Measurements from ENCODE around the gene OAS2. TPM values are rescaled to one million over a fixed set of nuclear protein-coding genes. Genes with fewer than 3 reads are reported as not detected.
A peak's percentile ranks its signal among the peaks of the same experiment; 100 is the strongest.

Gene OAS2
- polyA plus RNA-seq, 1 donor (not counting 4 experiments of a cell fraction or from before 2014, with no cell fraction given): 92.7 TPM

- Histone ChIP-seq H4K20me1 (ENCODE audit: control insufficient read depth, extremely low read depth, insufficient read depth, low read length) (no peaks in the 10 kb centered on the region), H2AFZ (ENCODE audit: control insufficient read depth, low read length) (peak overlapping the region; percentile 24), H3K4me3 (ENCODE audit: control insufficient read depth in 2 of 3, extremely low read depth in 1 of 3, insufficient read depth in 2 of 3, low read depth in 1 of 3, low read length in 3 of 3) (no peak overlapping the region), H3K36me3 (ENCODE audit: control insufficient read depth in 2 of 2, extremely low read depth in 1 of 2, insufficient read depth in 2 of 2, low read length in 2 of 2) (no peaks in the 10 kb centered on the region), H3K4me1 (ENCODE audit: control insufficient read depth, extremely low read depth, insufficient read depth, low read length) (no peaks in the 10 kb centered on the region), H3K79me2 (ENCODE audit: control insufficient read depth, insufficient read depth, low read length) (no peaks in the 10 kb centered on the region), H3K27me3 (ENCODE audit: control insufficient read depth, extremely low read depth, insufficient read depth, low read length) (no peaks in the 10 kb centered on the region), H3K9me3 (ENCODE audit: control insufficient read depth, low read depth, low read length) (no peaks in the 10 kb centered on the region), H3K9ac (ENCODE audit: control insufficient read depth, extremely low read depth, insufficient read depth, low read length) (no peak overlapping the region), H3K4me2 (ENCODE audit: control insufficient read depth, extremely low read depth, insufficient read depth, low read depth, low read length) (no peak overlapping the region), H3K27ac (ENCODE audit: control insufficient read depth, insufficient read depth, low read length) (no peak overlapping the region), H3K9me1 (ENCODE audit: control insufficient read depth, extremely low read depth, insufficient read depth, low read length) (no peaks in the 10 kb centered on the region)
- DNase-seq (ENCODE audit: low read depth, low spot score) (no peak), FAIRE-seq (peak; percentile 69)
- TF ChIP-seq CTCF (optimal IDR thresholded peaks at IDR 0.05 in 1 of 3, IDR thresholded peaks at IDR 0.05 in 1 of 3, conservative IDR thresholded peaks at IDR 0.05 in 1 of 3; ENCODE audit: extremely low read depth in 1 of 3, insufficient read depth in 2 of 3, low read length in 3 of 3): peak; percentile 61 to 62 (median 62)
- no peak for TF ChIP-seq EZH2 (IDR thresholded peaks at IDR 0.05; ENCODE audit: low read length)
- dilution Hi-C loops (cut with MboI; ENCODE audit: extremely low pct_ligation_motif_present, low sequenced_read_pairs): no loop called here
Observed at GRCh38 chr12:113030875-113031525, 52.7 kb downstream of the OAS2 start.

GRCh38 chr12:113039911-113040445 lies 61.7 kb downstream of the OAS2 start:
- Histone ChIP-seq H3K4me2 (ENCODE audit: control insufficient read depth, extremely low read depth, insufficient read depth, low read depth, low read length) (peak overlapping the region; percentile 47), H4K20me1 (ENCODE audit: control insufficient read depth, extremely low read depth, insufficient read depth, low read length) (no peaks in the 10 kb centered on the region), H3K9me1 (ENCODE audit: control insufficient read depth, extremely low read depth, insufficient read depth, low read length) (no peaks in the 10 kb centered on the region), H3K9ac (ENCODE audit: control insufficient read depth, extremely low read depth, insufficient read depth, low read length) (no peak overlapping the region), H2AFZ (ENCODE audit: control insufficient read depth, low read length) (no peak overlapping the region), H3K36me3 (ENCODE audit: control insufficient read depth in 2 of 2, extremely low read depth in 1 of 2, insufficient read depth in 2 of 2, low read length in 2 of 2) (no peaks in the 10 kb centered on the region), H3K79me2 (ENCODE audit: control insufficient read depth, insufficient read depth, low read length) (no peaks in the 10 kb centered on the region), H3K4me1 (ENCODE audit: control insufficient read depth, extremely low read depth, insufficient read depth, low read length) (peaks cover 21% of the 10 kb centered on the region), H3K27me3 (ENCODE audit: control insufficient read depth, extremely low read depth, insufficient read depth, low read length) (no peaks in the 10 kb centered on the region), H3K27ac (ENCODE audit: control insufficient read depth, insufficient read depth, low read length) (peak overlapping the region; percentile 56), H3K4me3 (ENCODE audit: control insufficient read depth in 2 of 3, extremely low read depth in 1 of 3, insufficient read depth in 2 of 3, low read depth in 1 of 3, low read length in 3 of 3) (no peak overlapping the region), H3K9me3 (ENCODE audit: control insufficient read depth, low read depth, low read length) (no peaks in the 10 kb centered on the region)
- TF ChIP-seq EZH2 (IDR thresholded peaks at IDR 0.05; ENCODE audit: low read length) (no peak), CTCF (optimal IDR thresholded peaks at IDR 0.05 in 1 of 3, IDR thresholded peaks at IDR 0.05 in 1 of 3, conservative IDR thresholded peaks at IDR 0.05 in 1 of 3; ENCODE audit: extremely low read depth in 1 of 3, insufficient read depth in 2 of 3, low read length in 3 of 3) (no peak)
- dilution Hi-C loops (cut with MboI; ENCODE audit: extremely low pct_ligation_motif_present, low sequenced_read_pairs): no loop called here
- no peak for DNase-seq (ENCODE audit: low read depth, low spot score)
- no peak for FAIRE-seq

Measured in keratinocyte (primary cell).